GM18502 (cell line): ENCODE results near the gene TM2D1.
"Not testable (repeated sequence)": the region's sequence is repeated elsewhere in the genome, so short reads cannot be mapped to it uniquely, and the experiment has no call there.

Experiments used
- ATAC-seq: cut with Tn5 transposase; IDR thresholded peaks from one replicate; pipeline ENCODE4 v1.9.1; 2021; ENCODE audit warnings: mild to moderate bottlenecking; ENCODE audit not compliant: unreplicated experiment, poor library complexity

The TM2D1 gene

DNA sequence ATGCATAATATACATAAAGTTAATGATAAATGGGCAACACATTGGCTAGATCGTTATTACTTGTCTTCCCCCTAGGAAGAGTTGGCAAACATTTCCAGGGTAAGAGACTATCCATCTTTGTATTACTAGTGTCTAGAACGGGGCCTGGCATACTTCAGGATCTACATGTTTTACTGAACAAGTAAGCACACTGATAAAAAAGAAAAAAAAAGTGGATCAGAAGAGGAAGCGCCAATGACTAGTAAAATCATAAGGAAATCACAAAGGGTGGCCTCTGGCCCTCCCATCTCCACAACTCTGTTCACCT, 482 bp downstream of the TM2D1 start:
- peak; percentile 0 for ATAC-seq

DNA sequence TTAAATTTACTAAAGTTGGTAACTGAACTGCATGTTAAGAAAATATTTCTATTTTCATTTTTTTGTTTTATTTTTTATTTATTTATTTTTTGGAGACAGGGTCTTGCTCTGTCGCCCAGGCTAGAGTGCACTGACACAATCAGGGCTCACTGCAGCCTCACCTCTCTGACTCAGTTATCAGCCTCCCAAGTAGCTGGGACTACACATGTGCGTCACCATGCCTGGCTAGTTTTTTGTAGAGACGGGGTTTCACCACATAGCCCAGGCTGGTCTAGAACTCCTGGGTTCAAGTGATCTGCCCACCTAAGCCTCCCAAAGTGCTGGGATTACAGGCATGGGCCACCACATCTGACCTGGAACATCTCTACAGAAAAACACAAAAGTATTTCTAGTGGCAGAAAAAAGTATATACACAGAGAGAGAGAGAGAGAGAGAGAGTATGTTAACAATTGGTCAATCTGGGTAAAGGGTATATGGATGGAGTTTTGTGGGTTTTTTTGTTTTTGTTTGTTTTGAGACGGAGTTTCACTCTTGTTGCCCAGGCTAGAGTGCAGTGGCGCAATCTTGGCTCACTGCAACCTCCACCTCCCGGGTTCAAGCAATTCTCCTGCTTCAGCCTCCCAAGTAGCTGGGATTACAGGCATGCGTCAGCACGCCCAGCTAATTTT, 5.8 kb downstream of the TM2D1 start:
- not testable (repeated sequence) for ATAC-seq

- no peak for ATAC-seq
These were observed 13.0 kb downstream of the TM2D1 start for GRCh38 chr1:61711969-61712368.

DNA sequence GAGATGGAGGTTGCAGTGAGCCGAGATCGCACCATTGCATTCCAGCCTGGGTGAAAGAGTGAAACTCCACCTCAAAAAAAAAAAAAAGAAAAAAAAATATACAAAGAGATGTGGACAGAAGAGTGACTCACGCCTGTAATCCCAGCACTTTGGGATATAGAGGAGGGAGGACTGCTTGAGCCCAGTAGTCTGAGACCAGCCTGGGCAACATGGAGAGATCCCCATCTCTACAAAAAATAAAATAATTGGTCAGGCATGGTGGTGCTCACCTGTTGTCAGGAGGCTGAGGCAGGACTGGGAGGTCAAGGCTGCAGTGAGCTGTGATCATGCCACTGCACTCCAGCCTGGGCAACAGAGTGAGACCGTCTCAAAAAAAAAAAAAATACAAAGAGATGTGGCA, 13.7 kb downstream of the TM2D1 start:
- ATAC-seq = not testable (repeated sequence)

DNA sequence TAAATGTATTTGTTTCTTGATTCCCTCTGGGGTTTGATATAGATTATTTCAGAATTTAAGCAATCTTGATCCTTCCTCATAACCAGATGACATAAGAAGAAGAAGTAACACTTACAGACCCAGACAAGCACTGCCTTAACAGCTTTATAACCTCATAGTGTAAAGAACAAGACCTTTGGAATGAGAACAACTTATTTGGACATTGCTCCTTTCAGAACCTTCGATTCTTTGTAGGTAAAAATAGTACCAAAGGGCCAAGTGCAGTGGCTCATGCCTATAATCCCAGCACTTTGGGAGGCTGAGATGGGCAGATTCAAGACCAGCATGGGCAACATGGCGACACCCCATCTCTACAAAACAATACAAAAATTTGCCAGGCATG, 15.0 kb downstream of the TM2D1 start:
- ATAC-seq = no peak

GRCh38 chr1:61708953-61709907, 15.7 kb downstream of the TM2D1 start:
- no peak for ATAC-seq

DNA sequence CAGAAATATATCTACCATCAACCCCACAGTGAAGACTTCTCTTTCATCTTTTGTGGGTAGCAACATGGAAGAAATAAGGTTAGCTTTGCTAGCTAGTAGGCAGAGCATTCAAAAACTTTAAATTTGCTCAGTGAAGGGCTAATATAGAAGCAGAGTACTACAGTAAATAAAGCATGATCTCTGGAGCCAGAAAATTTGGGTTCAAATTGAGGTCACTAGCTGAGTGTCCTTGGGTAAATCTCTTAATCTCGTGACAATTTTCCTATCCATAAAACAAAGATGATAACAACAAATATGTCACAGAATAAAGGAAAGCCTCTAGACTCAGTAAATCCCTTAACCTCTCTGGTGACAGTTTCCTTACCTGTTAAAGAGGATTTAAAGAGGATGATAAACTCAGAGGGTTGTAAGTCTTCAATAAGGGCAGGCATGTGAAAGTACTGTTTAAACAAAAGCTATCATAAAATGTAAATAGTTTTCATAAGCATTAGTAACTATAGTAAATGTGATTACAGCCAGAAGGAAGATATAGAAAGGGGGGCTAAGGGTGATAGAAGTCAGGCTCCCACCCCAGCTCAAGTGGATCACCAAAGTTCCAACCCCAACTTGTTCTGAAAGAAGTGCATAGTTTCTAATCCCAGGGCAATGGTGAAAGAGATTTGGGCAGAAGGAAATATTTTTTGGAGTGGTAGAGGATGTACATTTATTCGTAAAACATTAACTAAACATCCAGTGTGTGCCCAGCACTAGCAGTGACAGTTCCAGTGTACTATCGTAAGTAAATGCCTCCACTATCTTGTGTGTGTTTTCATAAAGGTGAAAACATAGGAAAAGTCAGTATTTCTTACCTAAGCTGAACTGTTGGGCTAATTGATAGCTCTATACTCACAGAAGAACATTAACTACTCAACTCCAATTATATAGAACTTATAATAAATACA, 24.8 kb downstream of the TM2D1 start:
- no peak for ATAC-seq

DNA sequence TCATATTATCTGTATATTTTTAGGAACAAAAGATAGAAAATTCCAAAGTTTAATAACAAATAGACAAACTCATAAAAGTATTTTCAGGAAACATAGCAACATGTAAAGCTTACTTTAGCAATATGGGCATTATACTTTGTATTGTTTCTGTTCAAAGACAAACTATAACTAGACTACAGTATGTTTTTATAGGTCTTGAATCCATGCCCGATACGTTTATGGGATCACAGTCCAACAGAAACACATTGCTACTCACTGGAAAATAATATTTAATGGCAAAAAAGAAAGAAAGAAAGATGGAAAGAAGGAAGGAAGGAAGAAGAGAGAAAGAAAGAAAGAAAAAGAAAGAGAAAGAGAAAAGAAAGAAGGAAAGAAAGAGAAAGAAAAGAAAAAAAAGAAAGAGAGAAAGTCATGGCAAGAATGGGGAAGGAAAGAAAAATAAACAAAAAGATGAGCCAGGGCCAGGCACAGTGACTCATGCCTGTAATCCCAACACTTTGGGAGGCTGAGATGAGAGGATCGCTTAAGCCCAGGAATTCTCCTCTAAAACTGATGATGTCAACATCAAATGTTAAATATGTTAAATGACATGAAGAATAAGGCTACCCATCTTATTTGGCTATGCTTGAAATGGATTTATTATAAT, 32.7 kb downstream of the TM2D1 start:
- no peak for ATAC-seq

DNA sequence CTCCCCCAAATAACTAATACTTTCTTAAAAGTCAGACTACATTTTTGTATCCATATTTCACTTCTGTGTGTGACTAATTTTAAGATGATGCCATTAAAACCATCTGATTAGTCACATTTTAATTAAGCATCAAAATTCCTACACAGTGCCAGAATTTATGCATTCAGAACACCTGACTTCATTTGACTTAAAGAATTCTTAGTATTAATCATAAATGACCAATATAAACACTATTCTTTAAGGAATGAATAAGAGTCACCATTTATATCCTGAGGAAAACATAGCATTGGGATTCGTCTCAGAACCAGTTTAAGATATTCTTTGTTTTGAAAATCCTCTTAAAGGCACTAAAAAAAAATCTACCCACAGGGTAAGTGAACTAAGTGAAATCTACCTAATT, 37.0 kb downstream of the TM2D1 start:
- ATAC-seq = no peak

GRCh38 chr1:61682891-61683290, 42.0 kb downstream of the TM2D1 start:
- no peak for ATAC-seq

DNA sequence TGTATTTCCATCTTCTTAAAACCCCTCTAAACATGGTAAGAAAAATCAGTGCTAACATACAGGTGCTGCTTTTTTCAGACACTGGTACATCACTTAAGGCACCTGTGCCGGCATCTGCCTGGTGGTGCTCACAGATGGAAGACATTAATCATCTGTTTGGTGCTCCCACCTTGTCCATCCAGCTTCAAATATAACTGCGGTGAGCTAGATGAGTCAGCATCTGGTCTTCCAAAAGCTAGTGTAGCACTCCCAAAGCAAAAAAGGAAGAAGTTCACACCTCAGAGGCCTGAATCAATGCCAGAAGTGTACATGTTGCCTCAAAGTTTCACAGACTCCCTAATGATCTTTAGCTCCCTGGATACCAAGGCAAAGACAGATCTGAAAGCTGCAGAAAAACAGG, 44.4 kb downstream of the TM2D1 start:
- no peak for ATAC-seq

GRCh38 chr1:61676881-61677280, 48.1 kb downstream of the TM2D1 start:
- ATAC-seq = not testable (repeated sequence)

GRCh38 chr1:61674221-61674620, 50.7 kb downstream of the TM2D1 start:
- ATAC-seq = no peak

DNA sequence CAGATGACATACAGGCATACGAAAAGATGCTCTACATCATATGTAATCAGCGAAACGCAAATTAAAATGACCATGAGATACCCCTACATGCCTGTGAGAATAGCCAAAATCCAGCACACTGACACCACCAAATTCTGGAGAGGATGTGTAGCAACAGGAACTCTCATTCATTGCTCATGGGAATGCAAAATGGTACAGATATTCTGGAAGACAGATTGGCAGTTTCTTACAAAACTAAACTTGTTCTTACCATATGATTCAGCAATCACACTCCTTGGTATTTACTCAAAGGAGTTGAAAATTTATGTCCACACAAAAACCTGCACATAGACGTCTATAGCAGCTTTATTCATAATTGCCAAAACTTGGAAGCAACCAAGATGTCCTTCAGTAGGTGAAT, 52.6 kb downstream of the TM2D1 start:
- ATAC-seq = no peak

- no peak for ATAC-seq
These were observed 54.5 kb downstream of the TM2D1 start for GRCh38 chr1:61670445-61670844.

GRCh38 chr1:61670016-61670415, 54.9 kb downstream of the TM2D1 start:
- no peak for ATAC-seq

DNA sequence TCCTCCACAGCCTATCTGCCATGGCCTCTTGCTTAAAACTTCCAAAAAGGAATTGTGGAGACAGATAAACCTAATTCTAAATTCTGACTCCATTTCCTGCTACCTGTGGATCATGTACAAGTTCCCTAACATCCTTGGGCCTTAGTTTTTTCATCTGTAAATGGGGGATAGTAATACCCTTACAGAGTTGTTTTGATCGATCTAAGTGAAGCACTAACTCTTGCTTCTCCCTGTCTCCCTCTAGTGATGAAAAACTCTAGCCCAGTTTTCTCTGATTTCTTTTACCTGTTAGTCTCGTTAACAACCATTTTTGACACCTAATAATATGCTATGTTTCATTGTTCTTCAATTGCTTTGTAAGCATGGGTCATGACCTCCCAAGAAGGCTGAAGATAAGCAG, 65.9 kb downstream of the TM2D1 start:
- no peak for ATAC-seq

- ATAC-seq = no peak
These were observed 69.5 kb downstream of the TM2D1 start for GRCh38 chr1:61655453-61655852.

DNA sequence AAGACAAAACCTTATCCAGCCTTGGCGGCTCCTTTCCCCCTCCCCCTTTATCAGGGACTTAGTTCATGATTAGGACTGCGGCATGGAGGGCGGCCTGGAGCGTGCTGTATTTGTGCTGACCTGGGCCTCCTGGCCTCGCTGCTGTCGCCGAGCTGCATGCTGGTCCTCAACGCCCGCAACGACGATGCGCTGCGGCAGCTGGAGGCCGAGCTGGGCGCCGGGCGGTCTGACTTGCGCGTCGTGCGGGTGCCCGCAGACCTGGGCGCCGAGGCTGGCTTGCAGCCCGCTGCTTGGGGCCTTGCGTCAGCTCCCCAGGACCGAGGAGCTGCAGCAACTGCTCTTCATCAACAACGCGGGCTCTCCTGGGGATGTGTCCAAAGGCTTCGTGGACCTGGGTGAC, 70.9 kb downstream of the TM2D1 start:
- no peak for ATAC-seq

DNA sequence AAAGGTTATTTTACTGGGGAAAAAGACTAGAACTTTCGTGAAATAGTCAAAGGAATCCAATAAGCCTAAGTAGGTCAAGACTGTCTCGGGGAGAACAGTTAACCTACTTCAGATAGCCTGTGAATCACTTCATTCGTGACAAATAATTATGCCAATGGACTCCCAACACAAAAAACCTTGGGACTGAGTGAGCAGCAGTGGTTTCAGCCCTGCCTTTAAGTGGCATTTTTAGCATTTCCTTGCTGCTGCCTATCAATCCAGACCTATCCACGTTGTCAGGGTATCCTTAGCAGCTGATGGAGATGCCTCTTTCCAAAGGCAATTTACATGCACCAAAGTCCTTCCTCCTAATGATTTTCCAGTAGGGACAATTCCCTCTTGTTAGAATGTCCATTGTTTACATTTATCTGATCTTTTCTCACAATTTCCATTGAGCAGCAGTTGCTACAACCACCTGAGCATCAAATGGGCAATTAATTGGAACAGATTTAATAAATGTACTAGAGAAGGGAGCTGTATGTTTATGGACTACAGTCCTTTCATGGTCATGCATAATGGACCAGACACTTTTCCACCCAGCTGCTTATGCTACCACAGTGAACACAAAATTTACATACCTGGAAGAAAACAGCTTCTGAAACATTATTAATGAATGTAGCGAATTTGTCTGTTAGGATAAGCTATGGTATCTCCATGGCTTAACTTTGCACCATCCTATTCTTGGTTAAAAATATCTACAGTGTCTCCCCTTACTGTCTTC, 75.8 kb downstream of the TM2D1 start:
- no peak for ATAC-seq
